HEK293 (cell line): Measurements from ENCODE around the gene MYO9B.

ENCODE experiments used
- CTCF ChIA-PET: fragments of 350-600 bp; formaldehyde crosslinking; extraction: SDS; loops from one replicate; lab custom pipeline; 2021; ENCODE audit warnings: antibody characterized with exemption; lab: Yijun Ruan, JAX
- POLR2A ChIA-PET: fragments of 300-600 bp; formaldehyde crosslinking; extraction: SDS; loops from one replicate; lab custom pipeline; 2020; ENCODE audit warnings: antibody characterized with exemption, inconsistent platforms; lab: Yijun Ruan, JAX
- H3K27ac ChIP-seq: fragments of 200-500 bp; sonication (Bioruptor generic); 2 replicates; pipeline ENCODE4 v1.5.1; 2014; ENCODE audit warnings: low read depth, low read length, control low read depth, inconsistent platforms; ENCODE audit errors: extremely low read depth
- H3K36me3 ChIP-seq, 2 experiments: fragments of 200-500 bp in 1 of 2; sonication (Bioruptor generic) in 1 of 2; 1 replicate in 1 of 2; 2 replicates in 1 of 2; pipeline ENCODE4 v1.5.1; 2014 to 2017; ENCODE audit warnings: inconsistent platforms in 2 of 2, low read length in 2 of 2; ENCODE audit not compliant: control insufficient read depth in 2 of 2, insufficient read depth in 1 of 2
- H3K4me1 ChIP-seq: fragments of 200-500 bp; sonication (Bioruptor generic); 2 replicates; pipeline ENCODE4 v1.5.1; 2014; ENCODE audit warnings: mild to moderate bottlenecking, low read length, inconsistent platforms; ENCODE audit not compliant: control insufficient read depth, insufficient read depth
- H3K4me3 ChIP-seq: 2 replicates; pipeline ENCODE4 v1.5.1; 2011; ENCODE audit warnings: low read depth, mild to moderate bottlenecking, control low read depth, low read length, moderate library complexity
- H3K9me3 ChIP-seq: fragments of 200-500 bp; sonication (Bioruptor generic); 2 replicates; pipeline ENCODE4 v1.5.1; 2014; ENCODE audit warnings: low read depth, low read length, inconsistent platforms; ENCODE audit not compliant: control insufficient read depth, insufficient read depth
- ATF2 ChIP-seq: fragments of 450-650 bp; formaldehyde crosslinking; IDR thresholded peaks from 2 replicates; pipeline ENCODE4 v1.5.1; 2016; ENCODE audit warnings: missing biosample characterization, missing genetic modification characterization, low read depth
- GLI2 ChIP-seq: fragments of 450-650 bp; formaldehyde crosslinking; IDR thresholded peaks from 2 replicates; pipeline ENCODE4; 2017; ENCODE audit warnings: missing biosample characterization, missing genetic modification characterization, low read depth, borderline replicate concordance
- GLI4 ChIP-seq: fragments of 450-650 bp; formaldehyde crosslinking; IDR thresholded peaks from 2 replicates; pipeline ENCODE4 v1.5.1; 2016; ENCODE audit warnings: missing biosample characterization, missing genetic modification characterization
- KLF8 ChIP-seq: fragments of 450-650 bp; formaldehyde crosslinking; IDR thresholded peaks from 2 replicates; pipeline ENCODE4 v1.5.1; 2016; ENCODE audit warnings: missing biosample characterization, missing genetic modification characterization
- SALL2 ChIP-seq: fragments of 450-650 bp; formaldehyde crosslinking; IDR thresholded peaks from 2 replicates; pipeline ENCODE4 v1.5.0; 2017; ENCODE audit warnings: missing biosample characterization, mild to moderate bottlenecking, missing genetic modification characterization, borderline replicate concordance
- TSHZ1 ChIP-seq: fragments of 450-650 bp; formaldehyde crosslinking; IDR thresholded peaks from 2 replicates; pipeline ENCODE4 v1.5.1; 2016; ENCODE audit warnings: missing biosample characterization, missing genetic modification characterization, borderline replicate concordance
- ZBTB11 ChIP-seq: fragments of 450-650 bp; formaldehyde crosslinking; conservative IDR thresholded peaks from 2 replicates; pipeline ENCODE4 v1.5.1; 2016; ENCODE audit warnings: low read depth, missing biosample characterization, missing genetic modification characterization
- ZBTB26 ChIP-seq: fragments of 450-650 bp; formaldehyde crosslinking; optimal IDR thresholded peaks from 2 replicates; pipeline ENCODE3; 2016; ENCODE audit warnings: missing biosample characterization, mild to moderate bottlenecking, missing genetic modification characterization
- ZIC2 ChIP-seq: fragments of 450-650 bp; formaldehyde crosslinking; IDR thresholded peaks from 2 replicates; pipeline ENCODE4 v1.5.1; 2016; ENCODE audit warnings: missing biosample characterization, missing genetic modification characterization
- ZNF138 ChIP-seq: fragments of 450-650 bp; formaldehyde crosslinking; IDR thresholded peaks from 2 replicates; pipeline ENCODE4 v1.5.1; 2016; ENCODE audit warnings: missing biosample characterization, missing genetic modification characterization, borderline replicate concordance
- ZNF174 ChIP-seq: fragments of 450-650 bp; formaldehyde crosslinking; IDR thresholded peaks from 2 replicates; pipeline ENCODE4 v1.5.0; 2017; ENCODE audit warnings: missing biosample characterization, mild to moderate bottlenecking, missing genetic modification characterization
- ZNF175 ChIP-seq: fragments of 450-650 bp; formaldehyde crosslinking; IDR thresholded peaks from 2 replicates; pipeline ENCODE4 v1.5.1; 2016; ENCODE audit warnings: missing biosample characterization, missing genetic modification characterization
- ZNF302 ChIP-seq: fragments of 450-650 bp; formaldehyde crosslinking; IDR thresholded peaks from 2 replicates; pipeline ENCODE4 v1.5.1; 2016; ENCODE audit warnings: missing biosample characterization, missing genetic modification characterization, low read depth
- ZNF518A ChIP-seq: fragments of 450-650 bp; formaldehyde crosslinking; conservative IDR thresholded peaks from 2 replicates; pipeline ENCODE4 v1.5.1; 2016; ENCODE audit warnings: low read depth, missing biosample characterization, missing genetic modification characterization
- ZNF549 ChIP-seq: fragments of 450-650 bp; IDR thresholded peaks from 2 replicates; pipeline ENCODE4 v1.5.1; 2018; ENCODE audit warnings: missing biosample characterization, missing genetic modification characterization, mild to moderate bottlenecking, inconsistent platforms, moderate library complexity
- ZNF624 ChIP-seq: fragments of 450-650 bp; formaldehyde crosslinking; IDR thresholded peaks from 2 replicates; pipeline ENCODE4 v1.5.1; 2017; ENCODE audit warnings: missing biosample characterization, missing genetic modification characterization
- ZNF658 ChIP-seq: fragments of 450-650 bp; formaldehyde crosslinking; IDR thresholded peaks from 2 replicates; pipeline ENCODE4; 2016; ENCODE audit warnings: missing biosample characterization, missing genetic modification characterization
- ZNF677 ChIP-seq: fragments of 450-650 bp; IDR thresholded peaks from 2 replicates; pipeline ENCODE4 v1.5.0; 2018; ENCODE audit warnings: missing biosample characterization, mild to moderate bottlenecking, missing genetic modification characterization, moderate library complexity
- ZNF701 ChIP-seq: fragments of 450-650 bp; formaldehyde crosslinking; IDR thresholded peaks from 2 replicates; pipeline ENCODE4 v1.5.1; 2016; ENCODE audit warnings: missing biosample characterization, missing genetic modification characterization

Gene MYO9B

GRCh38 chr19:17070421-17070820 lies 5.2 kb upstream of the MYO9B start:
- CTCF ChIA-PET: interaction anchor here (0.6 kb wide), 1 partner anchor 121 kb away, joined by 3 read pairs; no protein-coding TSS in a partner anchor
- Histone ChIP-seq H3K4me1 (peaks cover 6% of the 10 kb centered on the region), H3K36me3 (peaks cover 32 to 69% of the 10 kb centered on the region in 2 experiments), H3K27ac (no peak overlapping the region), H3K9me3 (no peaks in the 10 kb centered on the region), H3K4me3 (no peak overlapping the region)
- TF ChIP-seq ZNF138: no peak
- TF ChIP-seq ZNF624 (tag by site-specific recombination): no peak
- no peak for TF ChIP-seq ZNF701 (tag by site-specific recombination)
- no peak for TF ChIP-seq ZNF174 (tag by site-specific recombination)
- TF ChIP-seq KLF8 (tag by site-specific recombination): no peak
- no peak for TF ChIP-seq ZNF677 (tag by site-specific recombination)
- no peak for TF ChIP-seq ZNF658 (tag by site-specific recombination)
- no peak for TF ChIP-seq ZNF549
- TF ChIP-seq TSHZ1 (tag by site-specific recombination): no peak
- no peak for TF ChIP-seq ATF2 (tag by site-specific recombination)
- TF ChIP-seq ZNF175 (tag by site-specific recombination): no peak
- TF ChIP-seq GLI4: no peak
- no peak for TF ChIP-seq SALL2
- TF ChIP-seq GLI2 (tag by site-specific recombination): no peak
- no peak for TF ChIP-seq ZIC2 (tag by site-specific recombination)
- no peak for TF ChIP-seq ZNF518A (tag by site-specific recombination)
- no peak for TF ChIP-seq ZNF302
- POLR2A ChIA-PET: no interaction called here

- no peak overlapping the region for H3K27ac ChIP-seq
- POLR2A ChIA-PET: no interaction called here
- peaks cover 6% of the 10 kb centered on the region for H3K4me1 ChIP-seq
- CTCF ChIA-PET: no interaction called here
- H3K36me3 ChIP-seq: peaks cover 30 to 66% of the 10 kb centered on the region in 2 experiments
- no peaks in the 10 kb centered on the region for H3K9me3 ChIP-seq
- TF ChIP-seq ZBTB11 (tag by site-specific recombination) (no peak), ZBTB26 (no peak)
- no peak overlapping the region for H3K4me3 ChIP-seq
Observed at GRCh38 chr19:17070912-17071311, 4.7 kb upstream of the MYO9B start.
